ENCODE results near the gene SHQ1.

DNA sequence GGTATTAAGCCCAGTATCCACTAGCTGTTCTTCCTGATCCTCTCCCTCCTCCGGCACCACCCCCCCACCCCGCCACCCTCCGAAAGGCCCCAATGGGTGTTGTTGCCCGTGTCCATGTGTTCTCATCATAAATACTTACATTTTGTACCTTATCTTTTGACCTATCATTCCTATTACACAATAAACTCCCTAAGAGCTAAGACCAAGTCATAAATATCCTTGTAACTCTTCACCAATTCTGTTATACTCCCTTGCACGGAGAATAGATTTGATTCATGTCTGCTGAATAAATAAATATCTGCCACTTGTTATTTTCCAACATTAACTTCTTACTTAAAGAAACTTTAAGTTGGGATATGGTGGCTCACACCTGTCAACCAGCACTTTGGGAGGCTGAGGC, 43.9 kb downstream of the SHQ1 start:
- TF ChIP-seq, protein P1, sequence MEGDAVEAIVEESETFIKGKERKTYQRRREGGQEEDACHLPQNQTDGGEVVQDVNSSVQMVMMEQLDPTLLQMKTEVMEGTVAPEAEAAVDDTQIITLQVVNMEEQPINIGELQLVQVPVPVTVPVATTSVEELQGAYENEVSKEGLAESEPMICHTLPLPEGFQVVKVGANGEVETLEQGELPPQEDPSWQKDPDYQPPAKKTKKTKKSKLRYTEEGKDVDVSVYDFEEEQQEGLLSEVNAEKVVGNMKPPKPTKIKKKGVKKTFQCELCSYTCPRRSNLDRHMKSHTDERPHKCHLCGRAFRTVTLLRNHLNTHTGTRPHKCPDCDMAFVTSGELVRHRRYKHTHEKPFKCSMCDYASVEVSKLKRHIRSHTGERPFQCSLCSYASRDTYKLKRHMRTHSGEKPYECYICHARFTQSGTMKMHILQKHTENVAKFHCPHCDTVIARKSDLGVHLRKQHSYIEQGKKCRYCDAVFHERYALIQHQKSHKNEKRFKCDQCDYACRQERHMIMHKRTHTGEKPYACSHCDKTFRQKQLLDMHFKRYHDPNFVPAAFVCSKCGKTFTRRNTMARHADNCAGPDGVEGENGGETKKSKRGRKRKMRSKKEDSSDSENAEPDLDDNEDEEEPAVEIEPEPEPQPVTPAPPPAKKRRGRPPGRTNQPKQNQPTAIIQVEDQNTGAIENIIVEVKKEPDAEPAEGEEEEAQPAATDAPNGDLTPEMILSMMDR (IDR thresholded peaks at IDR 0.05; ENCODE audit: extremely low read depth in 1 of 2, insufficient read depth in 1 of 2, low read depth in 1 of 2, low read length in 2 of 2), result no peak
- TF ChIP-seq POLR2A (IDR thresholded peaks at IDR 0.05; ENCODE audit: low read depth, low read length) (no peak), POLR2AphosphoS5 (IDR thresholded peaks at IDR 0.05; ENCODE audit: insufficient read depth, low read depth, low read length) (no peak)
- TF ChIP-seq, protein P2, sequence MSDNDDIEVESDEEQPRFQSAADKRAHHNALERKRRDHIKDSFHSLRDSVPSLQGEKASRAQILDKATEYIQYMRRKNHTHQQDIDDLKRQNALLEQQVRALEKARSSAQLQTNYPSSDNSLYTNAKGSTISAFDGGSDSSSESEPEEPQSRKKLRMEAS (IDR thresholded peaks at IDR 0.05; ENCODE audit: insufficient read depth, insufficient read length), result no peak

Data from endothelial cell of umbilical vein (primary cell).